Astrocyte (in vitro differentiated cells and primary cell): ENCODE measurements around the gene CDC25A. TPM values are rescaled to one million over a fixed set of nuclear protein-coding genes. Genes with fewer than 3 reads are reported as not detected.
A peak's percentile ranks its signal among the peaks of the same experiment; 100 is the strongest.

Source experiments
- DNase-seq: peaks from one replicate; pipeline ENCODE4 v3.0.0-alpha.2; 2010; ENCODE audit warnings: low read depth
- FAIRE-seq: peaks from 2 replicates; lab custom pipeline; 2011; peaks lifted over from hg19 to GRCh38; lab: Jason Lieb, UNC
- H2AFZ ChIP-seq: 2 replicates; pipeline ENCODE4 v1.6.0; 2012; ENCODE audit warnings: low read depth, low read length, inconsistent platforms
- H3K27ac ChIP-seq: 2 replicates; pipeline ENCODE4 v1.5.1; 2011; ENCODE audit warnings: low read depth, low read length, inconsistent platforms
- H3K27me3 ChIP-seq: 2 replicates; pipeline ENCODE4 v1.6.0; 2011; ENCODE audit warnings: low read length, inconsistent platforms; ENCODE audit not compliant: insufficient read depth
- H3K36me3 ChIP-seq: 2 replicates; pipeline ENCODE4 v1.5.1; 2011; ENCODE audit warnings: low read length, inconsistent platforms; ENCODE audit not compliant: insufficient read depth
- H3K4me1 ChIP-seq: 2 replicates; pipeline ENCODE4 v1.5.1; 2011; ENCODE audit warnings: low read length, inconsistent platforms; ENCODE audit not compliant: insufficient read depth
- H3K4me2 ChIP-seq: 2 replicates; pipeline ENCODE4 v1.6.0; 2012; ENCODE audit warnings: low read length, inconsistent platforms
- H3K4me3 ChIP-seq: 2 replicates; pipeline ENCODE4 v1.5.1; 2011; ENCODE audit warnings: low read depth, mild to moderate bottlenecking, low read length, inconsistent platforms; ENCODE audit not compliant: insufficient read depth
- H3K79me2 ChIP-seq: 2 replicates; pipeline ENCODE4 v1.6.0; 2012; ENCODE audit warnings: mild to moderate bottlenecking, low read length, inconsistent platforms; ENCODE audit not compliant: insufficient read depth
- H3K9ac ChIP-seq: 2 replicates; pipeline ENCODE4 v1.6.0; 2012; ENCODE audit warnings: mild to moderate bottlenecking, low read length, inconsistent platforms
- H3K9me3 ChIP-seq: 2 replicates; pipeline ENCODE4 v1.5.1; 2012; ENCODE audit warnings: low read depth, mild to moderate bottlenecking, low read length, inconsistent platforms; ENCODE audit not compliant: insufficient read depth
- H4K20me1 ChIP-seq: 2 replicates; pipeline ENCODE4 v1.6.0; 2012; ENCODE audit warnings: low read length, inconsistent platforms; ENCODE audit not compliant: insufficient read depth
- H3K27ac Mint-ChIP-seq: one replicate; pipeline ENCODE4 v1.8.0; 2021; ENCODE audit warnings: mild to moderate bottlenecking, mixed read lengths; ENCODE audit not compliant: unreplicated experiment
- H3K27me3 Mint-ChIP-seq: one replicate; pipeline ENCODE4 v1.8.0; 2021; ENCODE audit warnings: low read depth, mixed read lengths; ENCODE audit not compliant: unreplicated experiment
- H3K36me3 Mint-ChIP-seq: one replicate; pipeline ENCODE4 v1.8.0; 2021; ENCODE audit warnings: low read depth, mixed read lengths; ENCODE audit not compliant: unreplicated experiment
- H3K4me1 Mint-ChIP-seq: one replicate; pipeline ENCODE4 v1.8.0; 2021; ENCODE audit warnings: low read depth, mixed read lengths; ENCODE audit not compliant: unreplicated experiment
- H3K4me3 Mint-ChIP-seq: one replicate; pipeline ENCODE4 v1.8.0; 2021; ENCODE audit warnings: mild to moderate bottlenecking, moderate library complexity, mixed read lengths; ENCODE audit not compliant: unreplicated experiment
- H3K9me3 Mint-ChIP-seq: one replicate; pipeline ENCODE4 v1.8.0; 2021; ENCODE audit warnings: mild to moderate bottlenecking, mixed read lengths; ENCODE audit not compliant: unreplicated experiment
- CTCF ChIP-seq: IDR thresholded peaks from 2 replicates; pipeline ENCODE4 v1.5.1; 2011; ENCODE audit warnings: low read depth, mild to moderate bottlenecking, inconsistent platforms, low read length, moderate library complexity; ENCODE audit not compliant: insufficient read depth
- EZH2 ChIP-seq: IDR thresholded peaks from 2 replicates; pipeline ENCODE4 v1.6.1; 2012; ENCODE audit warnings: mild to moderate bottlenecking, low read length, inconsistent platforms; ENCODE audit not compliant: insufficient read depth
- total RNA-seq: library from RNA; stranded (reverse); gene quantifications from 2 replicates; pipeline ENCODE4 v1.2.1, GENCODE V29; 2021

The CDC25A gene
- total RNA-seq, 1 donor from 2014 or later, result 5.1 TPM

DNA sequence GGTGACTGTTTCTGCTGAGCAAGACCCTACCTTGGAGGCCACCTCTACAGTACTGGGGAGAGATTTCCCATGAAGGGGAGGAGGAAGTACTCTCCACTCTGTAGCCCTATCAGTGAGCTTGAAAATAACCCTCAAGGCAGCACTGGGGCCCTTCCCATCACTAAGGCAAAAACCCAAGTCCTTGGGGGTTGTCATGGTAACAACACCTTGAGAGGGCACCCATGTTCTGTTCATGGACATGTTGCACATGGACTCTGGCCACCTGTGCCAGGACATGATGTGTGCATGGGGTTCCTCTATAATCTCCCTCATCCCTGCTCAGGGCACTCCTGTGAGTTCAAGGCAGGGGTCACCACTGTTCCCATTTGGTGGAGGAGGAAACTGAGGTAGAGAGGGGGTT is 10.9 kb upstream of the CDC25A start:
- Histone ChIP-seq H4K20me1 (no peaks in the 10 kb centered on the region), H3K27ac (no peak overlapping the region), H3K9me3 (no peaks in the 10 kb centered on the region), H3K4me2 (no peak overlapping the region), H2AFZ (no peak overlapping the region), H3K4me1 (no peaks in the 10 kb centered on the region), H3K27me3 (peaks cover 4% of the 10 kb centered on the region), H3K9ac (no peak overlapping the region), H3K4me3 (no peak overlapping the region), H3K36me3 (no peaks in the 10 kb centered on the region), H3K79me2 (no peaks in the 10 kb centered on the region)
- no peaks in the 10 kb centered on the region for H3K9me3 Mint-ChIP-seq
- TF ChIP-seq CTCF (no peak), EZH2 (no peak)
- FAIRE-seq (no peak), DNase-seq (no peak)
- H3K27me3 Mint-ChIP-seq, result peaks cover 11% of the 10 kb centered on the region
- H3K36me3 Mint-ChIP-seq, result no peaks in the 10 kb centered on the region
- H3K27ac Mint-ChIP-seq, result no peak overlapping the region
- H3K4me1 Mint-ChIP-seq, result no peaks in the 10 kb centered on the region
- H3K4me3 Mint-ChIP-seq, result no peak overlapping the region

GRCh38 chr3:48196611-48197010 is 8.4 kb upstream of the CDC25A start:
- no peaks in the 10 kb centered on the region for H3K4me1 ChIP-seq
- H3K36me3 ChIP-seq, result no peaks in the 10 kb centered on the region
- Mint-ChIP-seq H3K4me3 (no peak overlapping the region), H3K36me3 (no peaks in the 10 kb centered on the region), H3K4me1 (no peaks in the 10 kb centered on the region), H3K27ac (no peak overlapping the region), H3K27me3 (peaks cover 7% of the 10 kb centered on the region), H3K9me3 (no peaks in the 10 kb centered on the region)
- no peak for TF ChIP-seq EZH2
- no peak for TF ChIP-seq CTCF
- no peaks in the 10 kb centered on the region for H3K9me3 ChIP-seq
- H3K4me2 ChIP-seq, result no peak overlapping the region
- DNase-seq (no peak), FAIRE-seq (no peak)
- H3K27ac ChIP-seq, result no peak overlapping the region
- no peak overlapping the region for H2AFZ ChIP-seq
- no peaks in the 10 kb centered on the region for H3K79me2 ChIP-seq
- peaks cover 4% of the 10 kb centered on the region for H3K27me3 ChIP-seq
- no peak overlapping the region for H3K4me3 ChIP-seq
- H3K9ac ChIP-seq, result no peak overlapping the region
- H4K20me1 ChIP-seq, result no peaks in the 10 kb centered on the region

- peaks cover 12% of the 10 kb centered on the region for H3K27me3 Mint-ChIP-seq
- no peaks in the 10 kb centered on the region for H3K27me3 ChIP-seq
- no peak overlapping the region for H3K4me3 Mint-ChIP-seq
- TF ChIP-seq EZH2 (no peak), CTCF (peak; percentile 90)
- H3K4me1 Mint-ChIP-seq, result no peaks in the 10 kb centered on the region
- no peaks in the 10 kb centered on the region for H3K4me1 ChIP-seq
- no peaks in the 10 kb centered on the region for H3K9me3 ChIP-seq
- no peaks in the 10 kb centered on the region for H4K20me1 ChIP-seq
- H3K9me3 Mint-ChIP-seq, result no peaks in the 10 kb centered on the region
- FAIRE-seq, result no peak
- no peaks in the 10 kb centered on the region for H3K36me3 ChIP-seq
- DNase-seq, result peak; percentile 24
- no peaks in the 10 kb centered on the region for H3K79me2 ChIP-seq
- no peak overlapping the region for H3K4me3 ChIP-seq
- no peak overlapping the region for H3K9ac ChIP-seq
- no peaks in the 10 kb centered on the region for H3K36me3 Mint-ChIP-seq
- H3K27ac ChIP-seq, result no peak overlapping the region
- H3K27ac Mint-ChIP-seq, result no peak overlapping the region
- no peak overlapping the region for H2AFZ ChIP-seq
- peak overlapping the region; percentile 32 for H3K4me2 ChIP-seq
Observed at GRCh38 chr3:48194446-48195071, 6.3 kb upstream of the CDC25A start.
